Common myeloid progenitor, CD34-positive (primary cell): Measurements from ENCODE around the gene TBC1D4.
"Not testable (repeated sequence)": the region's sequence is repeated elsewhere in the genome, so short reads cannot be mapped to it uniquely, and the experiment has no call there.

Source experiments
- CTCF ChIA-PET: fragments of 350-600 bp; sonication (Branson Sonifier 250); formaldehyde crosslinking; loops from one replicate; lab custom pipeline; 2021; ENCODE audit warnings: antibody characterized with exemption; lab: Charles Lee
- POLR2A ChIA-PET: fragments of 350-600 bp; sonication (Branson Sonifier 250); formaldehyde crosslinking; loops from one replicate; lab custom pipeline; 2021; ENCODE audit warnings: antibody characterized with exemption; lab: Charles Lee
- DNase-seq, 3 donors: peaks; one replicate each; pipeline versions ENCODE4 v3.0.0 to v3.0.0-alpha.2; 2013
- H3K27ac ChIP-seq, 2 experiments: 1 replicate in 1 of 2; 2 replicates in 1 of 2; pipeline ENCODE4 v1.7.0; 2013; ENCODE audit warnings: inconsistent platforms in 2 of 2, low read length in 2 of 2, mild to moderate bottlenecking in 2 of 2, low read depth in 1 of 2, moderate library complexity in 1 of 2; ENCODE audit not compliant: severe bottlenecking in 2 of 2, insufficient read depth in 1 of 2, poor library complexity in 1 of 2
- H3K27me3 ChIP-seq, 5 experiments: replicated peaks in 2 of 5; 1 replicate in 3 of 5; 2 replicates in 2 of 5; pipeline versions ENCODE4 v1.6.1 to v1.7.0; 2013; ENCODE audit warnings: low read length in 4 of 5, mild to moderate bottlenecking in 2 of 5, moderate library complexity in 2 of 5, inconsistent platforms in 1 of 5; ENCODE audit not compliant: insufficient read depth in 5 of 5, control insufficient read depth in 4 of 5
- H3K36me3 ChIP-seq, 4 experiments: 1 replicate in 2 of 4; 2 replicates in 2 of 4; pipeline versions ENCODE4 v1.6.1 to v1.7.0; 2013; ENCODE audit warnings: low read length in 3 of 4, control low read depth in 1 of 4, mild to moderate bottlenecking in 1 of 4; ENCODE audit not compliant: control insufficient read depth in 4 of 4, insufficient read depth in 4 of 4
- H3K4me1 ChIP-seq, 4 experiments: 1 replicate in 3 of 4; 2 replicates in 1 of 4; pipeline versions ENCODE4 v1.6.1 to v1.7.1; 2013; ENCODE audit warnings: low read length in 3 of 4, mild to moderate bottlenecking in 3 of 4, control low read depth in 1 of 4, inconsistent platforms in 1 of 4, moderate library complexity in 1 of 4; ENCODE audit not compliant: control insufficient read depth in 4 of 4, insufficient read depth in 4 of 4; ENCODE audit errors: control extremely low read depth in 1 of 4
- H3K4me3 ChIP-seq, 7 experiments: 1 replicate in 4 of 7; 2 replicates in 3 of 7; pipeline versions ENCODE4 v1.5.1 to v1.7.0; 2013; ENCODE audit warnings: mild to moderate bottlenecking in 7 of 7, low read length in 6 of 7, moderate library complexity in 6 of 7, inconsistent platforms in 2 of 7, low read depth in 2 of 7, control low read depth in 1 of 7; ENCODE audit not compliant: insufficient read depth in 4 of 7, control insufficient read depth in 1 of 7; ENCODE audit errors: extremely low read depth in 1 of 7
- H3K9me3 ChIP-seq, 5 experiments: 1 replicate in 4 of 5; 2 replicates in 1 of 5; pipeline versions ENCODE4 v1.6.1 to v1.7.1; 2013; ENCODE audit warnings: low read length in 4 of 5, mild to moderate bottlenecking in 2 of 5, inconsistent platforms in 1 of 5, low read depth in 1 of 5, moderate library complexity in 1 of 5; ENCODE audit not compliant: control insufficient read depth in 4 of 5, insufficient read depth in 2 of 5; ENCODE audit errors: control extremely low read depth in 1 of 5
- WGBS: methylation state at CpG from one replicate; pipeline ENCODE4 v1.1.5; 2013; ENCODE audit not compliant: insufficient coverage; 5-methylcytosine and 5-hydroxymethylcytosine counted together

TBC1D4 gene

DNA sequence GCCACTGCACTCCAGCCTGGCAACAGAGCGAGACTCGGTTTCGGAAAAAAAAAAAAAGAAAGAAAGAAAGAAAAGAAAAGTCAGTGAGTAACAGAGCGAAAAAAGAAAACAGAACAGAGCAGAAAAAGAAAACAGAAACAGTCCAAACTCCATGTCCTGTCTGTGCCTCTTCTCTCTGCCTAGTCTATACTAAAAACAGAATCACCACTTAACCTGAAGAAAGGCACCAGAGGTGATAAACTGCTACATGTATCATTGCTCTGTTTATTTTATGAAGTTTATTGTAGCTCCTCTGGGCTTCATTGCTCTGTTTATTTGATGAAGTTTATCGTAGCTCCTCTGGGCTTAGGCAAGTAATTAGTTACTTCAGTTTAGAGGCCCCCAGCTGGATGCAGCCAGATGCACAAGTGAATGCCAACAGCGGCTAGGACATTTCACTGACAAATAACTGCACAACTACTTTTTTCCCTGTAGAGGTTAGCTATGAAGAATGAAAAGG is 39.2 kb downstream of the TBC1D4 start:
- no peak for DNase-seq
- Histone ChIP-seq H3K36me3 (no peaks in the 10 kb centered on the region), H3K4me1 (no peaks in the 10 kb centered on the region), H3K27ac (no peak overlapping the region), H3K9me3 (no peaks in the 10 kb centered on the region), H3K27me3 (no peaks in the 10 kb centered on the region), H3K4me3 (no peak overlapping the region)
- 100% methylated on average over 4 of the region's 6 CpGs for WGBS
- ChIA-PET POLR2A (interaction anchor here (0.6 kb wide), 1 partner anchor 18 kb away, joined by 3 read pairs; no protein-coding TSS in a partner anchor), CTCF (interaction anchor here (1.3 kb wide), 1 partner anchor 13 kb away, joined by 3 read pairs; no protein-coding TSS in a partner anchor)

DNA sequence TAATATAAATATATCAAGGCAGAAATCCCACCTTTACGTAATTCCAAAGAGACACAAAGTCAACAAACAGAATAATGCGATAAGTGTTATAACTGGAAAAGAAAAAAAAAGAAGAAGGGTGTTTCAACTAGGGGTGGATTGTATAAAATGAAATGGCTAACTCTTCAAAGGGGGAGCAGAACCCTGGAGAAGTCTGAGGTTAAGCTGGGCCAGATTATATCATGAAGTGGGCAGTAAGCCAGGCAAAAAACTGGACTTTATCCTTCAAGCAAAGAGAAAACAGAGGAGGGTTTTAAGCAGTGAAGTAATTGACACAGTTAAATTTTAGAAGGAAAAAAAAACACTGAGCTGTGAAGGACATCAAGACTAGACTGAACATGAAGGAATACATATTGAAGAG is 41.9 kb downstream of the TBC1D4 start:
- H3K36me3 ChIP-seq: no peaks in the 10 kb centered on the region
- H3K9me3 ChIP-seq: peaks cover 0 to 3% (median 0%) of the 10 kb centered on the region in 5 experiments
- H3K27ac ChIP-seq: no peak overlapping the region
- DNase-seq: peak in 2 of 3 donors; percentile 2 to 10
- ChIA-PET POLR2A (interaction anchor here (0.7 kb wide), 1 partner anchor 52 kb away, joined by 3 read pairs; no protein-coding TSS in a partner anchor), CTCF (no interaction called here)
- no peak overlapping the region for H3K4me3 ChIP-seq
- WGBS: 100% methylated on average over 2 of the region's 2 CpGs
- H3K27me3 ChIP-seq: no peaks in the 10 kb centered on the region
- no peaks in the 10 kb centered on the region for H3K4me1 ChIP-seq

DNA sequence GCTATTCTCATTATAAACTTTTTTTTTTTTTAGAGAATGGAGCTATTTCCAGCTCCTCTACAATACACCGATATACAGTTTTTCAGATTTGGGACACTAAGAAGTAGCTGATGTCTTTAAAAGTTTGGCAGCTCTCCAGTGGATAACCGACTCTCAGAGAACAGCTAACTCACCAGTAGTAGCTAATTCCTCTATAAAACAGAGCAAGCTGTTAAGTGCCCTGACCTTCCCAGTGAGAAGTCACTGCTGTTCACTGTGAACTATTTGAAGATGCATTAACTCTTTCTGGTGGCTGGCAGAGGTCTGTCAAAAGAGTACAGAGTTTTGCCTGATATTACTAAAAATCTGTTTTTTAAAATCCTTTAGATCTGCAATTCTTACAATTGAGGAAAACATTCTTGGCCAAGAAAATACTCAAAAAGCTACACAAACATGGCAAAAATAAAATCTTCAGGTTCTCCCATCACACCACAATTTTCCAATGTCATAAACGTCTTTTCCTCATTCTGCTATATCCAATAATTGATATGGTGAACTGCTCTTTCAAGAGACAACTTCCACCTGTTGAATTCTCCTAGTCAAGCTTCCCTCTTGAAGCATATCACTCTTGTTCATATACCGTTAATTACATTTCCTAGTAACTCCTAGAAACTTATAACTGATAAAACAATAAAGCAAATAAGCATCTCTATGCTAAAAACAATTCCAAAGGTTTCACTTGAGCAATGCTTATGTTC is 44.2 kb downstream of the TBC1D4 start:
- 100% methylated on average over 2 of the region's 4 CpGs for whole genome bisulfite sequencing
- DNase-seq: no peak
- POLR2A ChIA-PET: interaction anchor here (0.6 kb wide), 1 partner anchor 1596 kb away, joined by 4 read pairs; no protein-coding TSS in a partner anchor
- no peak overlapping the region for H3K27ac ChIP-seq
- H3K27me3 ChIP-seq: no peaks in the 10 kb centered on the region
- H3K36me3 ChIP-seq: no peaks in the 10 kb centered on the region
- CTCF ChIA-PET: interaction anchor here (0.6 kb wide), 1 partner anchor 8 kb away, joined by 3 read pairs; no protein-coding TSS in a partner anchor
- H3K9me3 ChIP-seq: peaks cover 0 to 3% (median 2%) of the 10 kb centered on the region in 5 experiments
- H3K4me1 ChIP-seq: no peaks in the 10 kb centered on the region
- no peak overlapping the region for H3K4me3 ChIP-seq

- H3K4me1 ChIP-seq, POLR2A ChIA-PET, CTCF ChIA-PET, H3K9me3 ChIP-seq, DNase-seq, H3K4me3 ChIP-seq, H3K27me3 ChIP-seq, H3K27ac ChIP-seq, H3K36me3 ChIP-seq: not testable (repeated sequence)
- WGBS: 100% methylated on average over 1 of the region's 2 CpGs
Measured at GRCh38 chr13:75434126-75434525, 47.8 kb downstream of the TBC1D4 start.

GRCh38 chr13:75432811-75433244 is 49.1 kb downstream of the TBC1D4 start:
- H3K4me3 ChIP-seq: no peak overlapping the region
- H3K27ac ChIP-seq: no peak overlapping the region
- POLR2A ChIA-PET: no interaction called here
- DNase-seq: no peak
- CTCF ChIA-PET: no interaction called here
- peaks cover 0 to 3% (median 2%) of the 10 kb centered on the region in 5 experiments for H3K9me3 ChIP-seq
- H3K36me3 ChIP-seq: no peaks in the 10 kb centered on the region
- 100% methylated on average over 4 of the region's 5 CpGs for WGBS
- no peaks in the 10 kb centered on the region for H3K27me3 ChIP-seq
- H3K4me1 ChIP-seq: no peaks in the 10 kb centered on the region

DNA sequence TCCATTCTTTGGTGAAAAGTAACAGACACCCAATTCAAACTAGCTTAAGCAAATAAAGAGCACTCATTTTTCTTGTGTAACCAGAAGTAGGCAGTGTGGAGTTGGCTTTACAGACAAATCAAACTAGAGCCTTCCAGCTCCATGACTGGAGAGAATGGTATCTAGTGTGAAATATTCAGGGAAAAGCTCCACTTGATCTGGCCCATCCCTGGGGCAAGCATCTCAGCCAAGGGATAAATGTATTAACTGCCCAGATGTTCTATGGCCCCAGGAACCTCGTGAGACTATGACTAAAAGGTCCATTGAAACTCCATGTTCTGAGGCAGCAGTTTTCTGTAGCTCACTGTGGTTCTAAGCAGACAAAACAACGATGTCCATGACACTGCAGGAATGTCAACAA is 49.9 kb downstream of the TBC1D4 start:
- H3K36me3 ChIP-seq: no peaks in the 10 kb centered on the region
- H3K27me3 ChIP-seq: no peaks in the 10 kb centered on the region
- no peaks in the 10 kb centered on the region for H3K4me1 ChIP-seq
- DNase-seq: no peak
- ChIA-PET POLR2A (no interaction called here), CTCF (no interaction called here)
- 100% methylated on average over 1 of the region's 2 CpGs for WGBS
- H3K9me3 ChIP-seq: peaks cover 0 to 3% (median 2%) of the 10 kb centered on the region in 5 experiments
- no peak overlapping the region for H3K4me3 ChIP-seq
- no peak overlapping the region for H3K27ac ChIP-seq
